ENCODE results near the gene CRISP2. TPM values are rescaled to one million over a fixed set of nuclear protein-coding genes. Genes with fewer than 3 reads are reported as not detected.

The CRISP2 gene
- total and polyA plus RNA-seq, 2 donors (not counting 1 experiment from before 2014, with no cell fraction given): not detected

GRCh38 chr6:49651239-49651638 is 62.1 kb downstream of the CRISP2 start:
- no peaks in the 10 kb centered on the region for H3K27me3 ChIP-seq (replicated peaks in 1 of 4; ENCODE audit: control extremely low read depth in 1 of 4, control insufficient read depth in 3 of 4, insufficient read depth in 4 of 4, low read length in 3 of 4)
- no peak overlapping the region for H3K27ac ChIP-seq (ENCODE audit: low read length in 2 of 2)
- H2AFZ ChIP-seq (ENCODE audit: insufficient read depth, low read depth, low read length, poor library complexity, severe bottlenecking): no peak overlapping the region
- H3K4me3 ChIP-seq (ENCODE audit: control extremely low read depth in 1 of 5, extremely low read depth in 1 of 5, insufficient read depth in 1 of 5, low read depth in 2 of 5, low read length in 4 of 5): no peak overlapping the region
- H3K9me3 ChIP-seq (ENCODE audit: control extremely low read depth in 1 of 3, control insufficient read depth in 2 of 3, insufficient read depth in 1 of 3, low read length in 2 of 3): no peaks in the 10 kb centered on the region
- DNase-seq (no peak), ATAC-seq (ENCODE audit: low read depth) (no peak)
- H3K4me1 Mint-ChIP-seq: no peaks in the 10 kb centered on the region
- H3K9me3 Mint-ChIP-seq (ENCODE audit: insufficient read depth): no peaks in the 10 kb centered on the region
- H3K9ac ChIP-seq (ENCODE audit: low read length): no peak overlapping the region
- H3K27ac Mint-ChIP-seq: no peak overlapping the region
- no peak for TF ChIP-seq EZH2 (IDR thresholded peaks at IDR 0.05; ENCODE audit: borderline replicate concordance, insufficient read depth, low read depth, low read length, poor library complexity, severe bottlenecking)
- TF ChIP-seq CTCF (IDR thresholded peaks at IDR 0.05): no peak
- no peaks in the 10 kb centered on the region for H3K36me3 ChIP-seq (replicated peaks in 1 of 2; ENCODE audit: control extremely low read depth in 1 of 2, control insufficient read depth in 1 of 2, extremely low read depth in 1 of 2, insufficient read depth in 2 of 2, low read length in 1 of 2)
- peaks cover 3% of the 10 kb centered on the region for H3K27me3 Mint-ChIP-seq
- ChIA-PET CTCF (no interaction called here), POLR2A (no interaction called here)
- H3K4me1 ChIP-seq (ENCODE audit: control insufficient read depth in 2 of 2, insufficient read depth in 2 of 2, low read length in 2 of 2): no peaks in the 10 kb centered on the region
- H3K4me2 ChIP-seq (replicated peaks; ENCODE audit: low read depth, low read length, poor library complexity, severe bottlenecking): no peak overlapping the region
- H3K79me2 ChIP-seq (ENCODE audit: control insufficient read depth, insufficient read depth, low read length): no peaks in the 10 kb centered on the region
- no peak overlapping the region for H3K4me3 Mint-ChIP-seq
- no peaks in the 10 kb centered on the region for H4K20me1 ChIP-seq (ENCODE audit: control insufficient read depth, insufficient read depth, low read length, poor library complexity, severe bottlenecking)
- intact Hi-C loops (cut with micrococcal nuclease): no loop called here
- WGBS (ENCODE audit: insufficient coverage): no CpG with 5 or more reads among the region's 2 CpGs

GRCh38 chr6:49649988-49650387 is 63.4 kb downstream of the CRISP2 start:
- ATAC-seq (ENCODE audit: low read depth) (no peak), DNase-seq (no peak)
- no peaks in the 10 kb centered on the region for H3K4me1 Mint-ChIP-seq
- H3K9me3 ChIP-seq (ENCODE audit: control extremely low read depth in 1 of 3, control insufficient read depth in 2 of 3, insufficient read depth in 1 of 3, low read length in 2 of 3): no peaks in the 10 kb centered on the region
- no peak overlapping the region for H3K4me3 Mint-ChIP-seq
- H3K27ac Mint-ChIP-seq: no peak overlapping the region
- no peak overlapping the region for H3K4me3 ChIP-seq (ENCODE audit: control extremely low read depth in 1 of 5, extremely low read depth in 1 of 5, insufficient read depth in 1 of 5, low read depth in 2 of 5, low read length in 4 of 5)
- H3K79me2 ChIP-seq (ENCODE audit: control insufficient read depth, insufficient read depth, low read length): no peaks in the 10 kb centered on the region
- no peak overlapping the region for H3K27ac ChIP-seq (ENCODE audit: low read length in 2 of 2)
- no peaks in the 10 kb centered on the region for H3K27me3 ChIP-seq (replicated peaks in 1 of 4; ENCODE audit: control extremely low read depth in 1 of 4, control insufficient read depth in 3 of 4, insufficient read depth in 4 of 4, low read length in 3 of 4)
- 60% methylated on average over 1 of the region's 1 CpG for WGBS (ENCODE audit: insufficient coverage)
- no peak overlapping the region for H3K9ac ChIP-seq (ENCODE audit: low read length)
- H3K9me3 Mint-ChIP-seq (ENCODE audit: insufficient read depth): no peaks in the 10 kb centered on the region
- no peaks in the 10 kb centered on the region for H4K20me1 ChIP-seq (ENCODE audit: control insufficient read depth, insufficient read depth, low read length, poor library complexity, severe bottlenecking)
- H3K4me1 ChIP-seq (ENCODE audit: control insufficient read depth in 2 of 2, insufficient read depth in 2 of 2, low read length in 2 of 2): no peaks in the 10 kb centered on the region
- ChIA-PET POLR2A (no interaction called here), CTCF (no interaction called here)
- intact Hi-C loops (cut with micrococcal nuclease): no loop called here
- H3K27me3 Mint-ChIP-seq: peaks cover under 1% of the 10 kb centered on the region
- no peak for TF ChIP-seq CTCF (IDR thresholded peaks at IDR 0.05)
- H2AFZ ChIP-seq (ENCODE audit: insufficient read depth, low read depth, low read length, poor library complexity, severe bottlenecking): no peak overlapping the region
- no peaks in the 10 kb centered on the region for H3K36me3 ChIP-seq (replicated peaks in 1 of 2; ENCODE audit: control extremely low read depth in 1 of 2, control insufficient read depth in 1 of 2, extremely low read depth in 1 of 2, insufficient read depth in 2 of 2, low read length in 1 of 2)
- H3K4me2 ChIP-seq (replicated peaks; ENCODE audit: low read depth, low read length, poor library complexity, severe bottlenecking): no peak overlapping the region

Data from B cell (primary cell).